ENCODE results near the gene PDE3B.
A peak's percentile ranks its signal among the peaks of the same experiment; 100 is the strongest.

The PDE3B gene

GRCh38 chr11:14892036-14892556 lies 248.5 kb downstream of the PDE3B start, which contains the start of gene CYP2R1:
TSS of gene CYP2R1 (minus strand) at chr11:14892231. CDS start at chr11:14892205, 26 bp downstream.
- DNase-seq, result peak; percentile 91

GRCh38 chr11:14892577-14892976 lies 249.0 kb downstream of the PDE3B start:
- DNase-seq, result no peak

GRCh38 chr11:14894657-14895598 lies 251.3 kb downstream of the PDE3B start:
- no peak for DNase-seq

GRCh38 chr11:14898355-14898754 lies 254.8 kb downstream of the PDE3B start:
- DNase-seq, result no peak

GRCh38 chr11:14898906-14899305 lies 255.3 kb downstream of the PDE3B start:
- no peak for DNase-seq

GRCh38 chr11:14902650-14903350 lies 259.2 kb downstream of the PDE3B start:
- no peak for DNase-seq

GRCh38 chr11:14904745-14905103 lies 261.1 kb downstream of the PDE3B start:
- peak; percentile 90 for DNase-seq

GRCh38 chr11:14905104-14906033 lies 261.8 kb downstream of the PDE3B start:
- DNase-seq, result peak; percentile 79

GRCh38 chr11:14906578-14906977 lies 263.0 kb downstream of the PDE3B start:
- no peak for DNase-seq

GRCh38 chr11:14906993-14907392 lies 263.4 kb downstream of the PDE3B start:
- no peak for DNase-seq

- DNase-seq, result peak; percentile 93
These were observed 264.0 kb downstream of the PDE3B start for GRCh38 chr11:14907411-14908213.

GRCh38 chr11:14908214-14908880 lies 264.7 kb downstream of the PDE3B start:
- DNase-seq, result peak; percentile 49

GRCh38 chr11:14914536-14914935 lies 270.9 kb downstream of the PDE3B start:
- no peak for DNase-seq

GRCh38 chr11:14916403-14916802 lies 272.8 kb downstream of the PDE3B start:
- no peak for DNase-seq
